AG10803 (cell line): ENCODE data around the gene KIZ.

Experiments
- DNase-seq: peaks from one replicate; pipeline ENCODE4 v3.0.0; 2010; ENCODE audit warnings: low read depth
- H3K4me3 ChIP-seq: 2 replicates; pipeline ENCODE4 v1.5.1; 2011; ENCODE audit warnings: mild to moderate bottlenecking, low read length, control low read depth
- TF ChIP-seq, protein P1 (sequence below): conservative IDR thresholded peaks from 2 replicates; pipeline ENCODE4 v1.5.1; 2011; ENCODE audit warnings: mild to moderate bottlenecking, low read length, control low read depth, inconsistent platforms

KIZ gene

GRCh38 chr20:21224217-21224616 lies 98.3 kb downstream of the KIZ start:
- no peak for DNase-seq
- no peak overlapping the region for H3K4me3 ChIP-seq
- TF ChIP-seq, protein P1, sequence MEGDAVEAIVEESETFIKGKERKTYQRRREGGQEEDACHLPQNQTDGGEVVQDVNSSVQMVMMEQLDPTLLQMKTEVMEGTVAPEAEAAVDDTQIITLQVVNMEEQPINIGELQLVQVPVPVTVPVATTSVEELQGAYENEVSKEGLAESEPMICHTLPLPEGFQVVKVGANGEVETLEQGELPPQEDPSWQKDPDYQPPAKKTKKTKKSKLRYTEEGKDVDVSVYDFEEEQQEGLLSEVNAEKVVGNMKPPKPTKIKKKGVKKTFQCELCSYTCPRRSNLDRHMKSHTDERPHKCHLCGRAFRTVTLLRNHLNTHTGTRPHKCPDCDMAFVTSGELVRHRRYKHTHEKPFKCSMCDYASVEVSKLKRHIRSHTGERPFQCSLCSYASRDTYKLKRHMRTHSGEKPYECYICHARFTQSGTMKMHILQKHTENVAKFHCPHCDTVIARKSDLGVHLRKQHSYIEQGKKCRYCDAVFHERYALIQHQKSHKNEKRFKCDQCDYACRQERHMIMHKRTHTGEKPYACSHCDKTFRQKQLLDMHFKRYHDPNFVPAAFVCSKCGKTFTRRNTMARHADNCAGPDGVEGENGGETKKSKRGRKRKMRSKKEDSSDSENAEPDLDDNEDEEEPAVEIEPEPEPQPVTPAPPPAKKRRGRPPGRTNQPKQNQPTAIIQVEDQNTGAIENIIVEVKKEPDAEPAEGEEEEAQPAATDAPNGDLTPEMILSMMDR: no peak

- peak; percentile 24 for DNase-seq
- no peak overlapping the region for H3K4me3 ChIP-seq
Measured at GRCh38 chr20:21225215-21225947, 99.5 kb downstream of the KIZ start.

GRCh38 chr20:21228511-21228910 lies 102.6 kb downstream of the KIZ start:
- TF ChIP-seq, protein P1: no peak
- H3K4me3 ChIP-seq: no peak overlapping the region
- DNase-seq: no peak

More at GRCh38 chr20:21225215-21225947, 99.5 kb downstream of the KIZ start:
- TF ChIP-seq, protein P1: no peak

DNA sequence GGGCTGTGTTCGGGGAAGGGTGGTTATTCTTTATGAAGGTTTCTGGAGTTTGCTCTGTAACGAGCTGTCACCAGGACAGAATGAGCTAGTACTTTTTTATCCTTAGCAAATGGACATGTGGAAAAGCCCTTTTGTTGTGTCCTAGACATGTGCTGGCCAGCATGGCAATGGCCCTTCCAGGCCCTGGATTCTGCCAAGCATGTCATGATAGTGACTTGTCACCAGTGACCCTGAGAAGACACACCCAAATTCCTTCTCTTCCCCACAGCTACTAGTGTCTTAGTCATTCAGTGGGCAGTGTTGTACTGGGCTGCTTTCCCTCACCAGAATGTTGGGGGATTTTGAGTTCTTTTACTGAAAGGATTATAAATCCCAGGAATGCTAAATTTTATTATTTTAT lies 103.3 kb downstream of the KIZ start:
- TF ChIP-seq, protein P1: no peak
- no peak overlapping the region for H3K4me3 ChIP-seq
- DNase-seq: peak; percentile 58

GRCh38 chr20:21230220-21230619 lies 104.3 kb downstream of the KIZ start:
- TF ChIP-seq, protein P1: no peak
- no peak for DNase-seq
- H3K4me3 ChIP-seq: no peak overlapping the region

GRCh38 chr20:21230686-21231085 lies 104.8 kb downstream of the KIZ start:
- no peak overlapping the region for H3K4me3 ChIP-seq
- TF ChIP-seq, protein P1: no peak
- peak; percentile 42 for DNase-seq

DNA sequence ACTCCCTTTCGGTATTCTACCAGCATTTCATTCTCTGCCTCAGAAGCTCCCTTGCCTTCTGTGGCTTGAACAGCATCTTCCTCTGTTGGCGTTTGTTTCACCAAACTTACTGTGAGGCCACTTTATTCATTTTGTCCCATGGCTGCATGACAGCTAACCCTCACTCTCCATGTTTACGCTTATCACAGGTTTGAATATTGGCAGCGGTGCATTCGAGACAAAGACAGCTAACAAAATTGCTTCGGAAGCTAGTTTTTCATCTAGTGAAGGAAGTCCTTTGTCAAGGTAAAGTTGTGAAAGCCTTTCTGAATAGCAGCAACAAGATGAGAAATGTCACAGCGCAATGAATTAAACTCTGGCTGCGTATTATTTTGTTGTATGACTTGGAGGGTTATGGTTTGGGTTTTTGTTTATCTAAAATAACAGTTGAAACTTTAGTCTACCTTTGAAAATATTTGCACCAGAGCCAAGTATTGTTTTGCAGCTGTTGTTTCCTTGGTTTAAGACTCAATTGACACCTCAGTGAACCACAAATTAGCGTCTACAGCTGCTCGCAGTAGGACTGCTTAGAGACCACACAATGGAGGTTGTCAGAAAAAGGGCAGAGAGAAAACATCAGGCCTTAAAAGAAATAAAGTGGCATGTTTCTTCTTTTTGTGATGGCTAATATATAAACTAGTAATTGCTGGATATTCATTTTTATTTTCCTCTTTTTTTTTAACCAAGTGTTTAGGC lies 106.8 kb downstream of the KIZ start:
- no peak for DNase-seq
- TF ChIP-seq, protein P1: no peak
- no peak overlapping the region for H3K4me3 ChIP-seq
